Left renal cortex interstitium (tissue), 4 donors: ENCODE results near the gene HNMT. TPM values are rescaled to one million over a fixed set of nuclear protein-coding genes. Genes with fewer than 3 reads are reported as not detected.
"Not testable (repeated sequence)": the region's sequence is repeated elsewhere in the genome, so short reads cannot be mapped to it uniquely, and the experiment has no call there.

Source experiments
- DNase-seq, 4 donors: peaks; one replicate each; pipeline ENCODE4 v3.0.0-alpha.2; 2013; ENCODE audit warnings: low read depth in 4 of 4, low spot score in 2 of 4, missing footprints in 1 of 4
- polyA plus RNA-seq, 4 donors: library from polyadenylated mRNA; unstranded; fragments of 120-200 nt; gene quantifications; one replicate each; pipeline ENCODE4 v1.2.1, GENCODE V29; 2013; ENCODE audit not compliant: insufficient read length in 4 of 4

HNMT gene
- polyA plus RNA-seq, 4 donors: 51.3 to 83.6 (median 60.7) TPM

DNA sequence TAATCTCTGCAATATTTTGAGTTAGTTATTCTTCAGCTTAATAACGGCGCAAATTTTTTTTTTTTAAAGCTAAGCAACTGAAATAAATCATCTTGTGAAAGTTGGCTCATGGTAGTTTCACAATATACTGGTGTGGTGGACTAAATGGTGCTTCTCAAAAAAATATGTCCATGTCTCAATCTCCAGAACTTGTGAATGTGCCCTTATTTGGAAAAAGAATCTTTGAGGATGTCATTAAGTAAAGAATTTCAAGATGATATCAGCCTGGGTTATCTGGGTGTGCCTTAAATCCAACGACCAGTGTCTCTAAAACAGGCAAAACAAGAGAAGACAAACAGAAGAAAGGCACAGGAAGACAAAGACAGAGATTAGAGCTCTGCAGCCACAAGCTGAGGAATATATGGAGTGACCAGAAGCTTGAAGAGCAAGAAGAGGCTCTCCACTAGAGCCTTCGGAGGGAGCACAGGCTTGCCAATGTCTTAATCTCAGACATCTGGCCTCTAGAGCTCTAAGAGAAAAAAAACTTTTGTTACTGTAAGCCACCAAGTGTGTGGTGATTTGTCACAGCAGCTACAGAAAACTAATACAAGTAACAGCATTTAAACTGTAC lies 71.4 kb downstream of the HNMT start:
- no peak for DNase-seq

DNA sequence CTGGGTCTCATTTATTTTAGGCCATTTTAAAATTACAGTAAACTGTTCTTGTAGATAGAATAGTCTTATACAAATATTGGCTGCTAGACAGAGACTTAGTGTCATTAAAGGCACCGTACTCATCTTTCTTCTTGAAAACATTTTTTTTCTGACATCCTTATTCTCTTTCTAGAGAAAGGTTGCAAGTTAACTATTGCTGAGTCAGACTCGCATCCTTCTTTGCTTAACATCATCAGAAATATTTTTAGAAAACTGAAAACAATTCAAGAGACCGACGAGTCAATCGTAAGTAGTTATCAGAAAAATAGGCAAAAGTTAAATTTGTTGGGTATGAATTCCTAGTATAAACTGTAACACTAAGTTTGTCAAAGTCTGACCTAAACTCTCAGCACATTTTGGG lies 72.2 kb downstream of the HNMT start:
- no peak for DNase-seq

GRCh38 chr2:138037090-138037489 lies 72.8 kb downstream of the HNMT start:
- DNase-seq: no peak

DNA sequence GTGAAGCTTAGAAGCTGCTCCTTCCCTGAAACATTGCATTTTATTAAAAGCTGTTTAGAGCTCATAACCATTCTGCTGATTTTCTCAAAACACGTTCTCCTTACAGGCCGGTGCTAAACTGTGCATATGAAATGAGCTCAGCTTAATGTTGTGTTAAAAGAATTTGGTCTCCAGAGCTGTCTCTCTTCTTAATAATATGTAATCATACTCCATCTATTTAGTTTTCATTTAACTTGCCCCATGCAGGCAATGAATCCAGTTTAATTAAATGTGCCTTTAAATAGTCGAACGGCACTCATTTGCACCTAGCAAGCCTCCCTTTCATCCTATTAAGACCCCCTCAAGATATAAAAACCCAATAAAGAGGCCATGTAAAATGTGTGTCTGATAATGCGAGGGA lies 76.3 kb downstream of the HNMT start:
- no peak for DNase-seq

DNA sequence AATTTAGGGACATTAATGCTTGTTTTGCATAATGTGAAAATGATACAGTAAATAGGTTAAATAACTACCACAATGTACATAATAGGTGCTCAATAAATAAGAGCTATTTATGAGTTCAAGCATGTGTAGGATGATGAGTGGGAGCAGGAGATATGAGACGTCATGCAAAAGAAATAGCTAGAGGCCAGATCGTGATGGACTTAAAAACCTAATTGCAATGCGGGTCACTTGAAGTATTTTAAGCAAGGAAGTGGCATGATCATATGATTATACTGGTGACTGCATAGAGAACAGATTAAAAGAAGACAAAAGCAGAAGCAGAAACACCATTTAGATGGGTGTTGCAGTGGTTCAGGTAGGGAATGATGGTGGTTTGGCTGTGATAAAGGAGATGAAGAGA lies 78.0 kb downstream of the HNMT start:
- no peak for DNase-seq

DNA sequence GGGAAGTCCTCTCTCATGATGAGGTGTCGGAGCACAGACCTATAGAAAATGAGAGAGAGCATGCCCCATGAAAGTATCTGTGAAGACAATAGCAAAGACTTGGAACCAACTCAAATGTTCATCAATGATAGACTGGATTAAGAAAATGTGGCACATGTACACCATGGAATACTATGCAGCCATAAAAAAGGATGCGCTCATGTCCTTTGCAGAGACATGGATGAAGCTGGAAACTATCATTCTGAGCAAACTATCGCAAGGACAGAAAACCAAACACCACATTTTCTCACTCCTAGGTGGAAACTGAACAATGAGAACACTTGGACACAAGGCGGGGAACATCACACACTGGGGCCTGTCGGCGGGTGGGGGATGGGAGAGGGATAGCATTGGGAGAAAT lies 79.3 kb downstream of the HNMT start:
- not testable (repeated sequence) for DNase-seq

DNA sequence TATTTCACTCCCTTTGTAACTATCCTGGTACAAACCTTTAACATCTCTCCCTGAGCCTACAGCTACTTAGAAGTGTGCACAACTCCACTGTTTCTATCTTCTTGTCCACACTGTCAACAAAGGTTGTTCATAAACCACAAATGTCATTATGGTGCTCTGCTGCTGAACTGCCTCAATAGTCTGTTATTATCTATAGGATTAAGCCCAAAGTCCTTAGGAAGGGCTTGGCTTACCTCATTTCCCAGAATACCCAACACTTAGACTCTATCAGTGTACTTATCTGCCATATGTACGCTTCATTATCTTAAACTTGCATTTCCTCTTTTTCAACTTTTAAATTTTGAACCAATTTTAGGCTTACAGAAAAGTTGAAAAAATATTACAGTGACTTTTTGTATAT lies 94.2 kb downstream of the HNMT start:
- no peak for DNase-seq

DNA sequence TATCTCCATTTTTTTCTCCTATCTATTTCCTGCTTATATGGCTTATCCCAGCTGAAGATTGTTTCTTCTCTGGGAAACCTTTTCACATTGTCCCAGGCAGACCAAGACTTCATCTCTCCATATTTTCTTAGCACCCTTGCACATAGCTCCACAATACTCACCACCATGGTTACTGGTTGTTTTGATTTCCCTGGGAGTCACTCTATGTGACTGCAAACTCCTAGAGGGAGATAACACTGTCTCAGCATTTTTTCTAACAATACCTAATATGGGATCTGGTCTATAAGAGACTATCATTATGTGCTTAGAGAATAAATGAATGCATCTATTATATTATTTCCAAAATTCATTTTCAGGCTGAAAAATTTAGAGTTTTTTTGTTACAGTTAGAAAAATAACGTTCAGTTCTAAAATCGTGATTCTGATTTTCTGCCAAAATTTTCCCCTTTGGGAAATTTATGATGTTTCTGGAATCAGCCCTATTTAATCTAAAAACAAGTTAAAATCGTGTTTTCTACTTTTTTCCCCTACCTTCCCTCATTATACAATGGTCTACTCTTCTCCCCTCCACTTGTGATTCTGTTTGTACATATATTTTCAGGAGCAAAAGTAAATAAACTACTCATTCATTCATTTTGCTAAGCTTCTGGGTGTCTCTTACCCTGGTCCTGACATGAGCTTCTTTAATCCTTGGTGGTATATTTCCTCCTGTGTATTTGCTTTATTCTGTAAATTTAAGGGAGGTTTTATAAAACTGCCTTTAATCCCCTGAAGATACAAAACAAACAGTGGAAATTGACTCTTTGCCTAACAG lies 95.4 kb downstream of the HNMT start:
- no peak for DNase-seq

GRCh38 chr2:138060301-138060635 lies 96.0 kb downstream of the HNMT start:
- DNase-seq: no peak

DNA sequence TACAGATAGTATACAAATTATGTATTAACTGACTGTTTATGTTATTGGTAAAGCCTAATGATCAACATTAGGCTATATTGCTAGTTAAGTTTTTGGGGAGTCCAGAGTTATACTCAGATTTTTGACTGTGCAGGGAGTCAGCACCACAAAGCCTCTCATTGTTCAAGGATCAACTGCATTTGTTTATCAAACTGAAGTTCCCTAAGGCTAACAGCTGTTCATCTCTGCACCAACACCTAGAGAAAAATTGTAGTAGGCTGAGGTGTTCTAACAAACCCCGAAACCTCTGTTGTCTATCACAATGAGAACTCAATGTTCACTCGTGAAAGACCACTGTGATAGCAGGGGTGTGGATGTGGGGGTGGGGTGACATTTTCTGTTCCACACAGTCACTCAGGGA lies 97.7 kb downstream of the HNMT start:
- DNase-seq: no peak

DNA sequence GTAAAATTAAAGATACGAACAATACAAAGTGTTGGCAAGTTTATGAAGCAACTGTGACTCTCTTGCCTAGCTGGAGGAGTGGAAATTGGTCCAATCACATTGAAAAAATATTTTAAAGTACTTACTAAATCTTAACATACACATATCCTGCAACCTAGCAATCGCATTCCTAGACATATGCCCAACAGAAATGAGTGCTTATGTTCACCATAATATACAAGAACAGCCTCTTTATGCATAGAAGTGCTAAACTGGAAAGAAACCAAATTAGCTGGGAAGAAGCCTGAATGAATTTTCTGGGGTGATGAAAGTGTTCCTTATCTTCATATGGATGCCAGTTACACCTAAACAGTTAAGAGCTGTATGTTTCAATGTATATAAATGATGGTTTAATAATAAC lies 98.9 kb downstream of the HNMT start:
- DNase-seq: no peak
